Stimulated activated CD4-positive, alpha-beta T cell treated with anti-CD3 and anti-CD28 coated beads, Interleukin-2, amount 100 ng/mL, for 4 hours (primary cell): ENCODE measurements around the gene STK38L.

Experiments
- DNase-seq: peaks from one replicate; pipeline ENCODE4 v3.0.0-alpha.2; 2020; ENCODE audit warnings: low read depth

Gene STK38L

DNA sequence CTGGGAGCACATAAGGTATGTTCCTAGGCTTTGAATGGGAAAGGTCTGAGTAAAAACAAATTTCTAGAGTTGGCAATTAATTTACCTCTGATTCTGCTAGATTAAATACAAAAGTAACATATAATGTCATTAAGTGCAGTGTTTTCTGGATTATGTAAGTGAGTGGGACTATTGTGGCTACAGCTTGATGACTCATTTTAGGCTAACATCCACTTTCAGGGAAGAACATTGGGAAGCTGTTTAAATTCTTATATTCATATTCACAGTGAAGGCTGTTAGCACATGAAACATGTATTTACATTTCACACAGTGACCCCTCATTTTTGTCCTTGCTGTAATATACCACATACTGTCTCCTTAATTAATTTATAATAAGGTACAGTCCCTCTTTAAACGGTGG is 75.3 kb downstream of the STK38L start:
- DNase-seq = no peak

DNA sequence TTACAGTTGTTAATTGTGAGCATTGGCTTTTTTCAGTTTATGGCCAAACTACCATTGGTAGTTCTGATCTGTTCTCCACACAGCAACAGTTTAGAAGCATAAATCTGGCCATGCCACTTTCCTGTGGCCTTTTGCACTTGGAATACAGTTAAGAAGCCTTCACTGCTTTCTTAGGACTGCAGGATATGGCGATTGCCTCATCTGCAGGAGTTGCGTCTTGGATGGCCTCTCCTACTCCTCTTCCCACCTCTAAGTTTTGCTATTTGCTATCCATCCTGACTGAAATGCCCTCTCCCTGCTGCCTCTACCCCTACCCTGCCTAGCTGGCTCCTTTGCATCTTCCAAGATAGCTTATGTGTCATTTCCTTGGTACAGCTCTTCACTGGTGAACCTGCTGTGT is 75.8 kb downstream of the STK38L start:
- DNase-seq = no peak

DNA sequence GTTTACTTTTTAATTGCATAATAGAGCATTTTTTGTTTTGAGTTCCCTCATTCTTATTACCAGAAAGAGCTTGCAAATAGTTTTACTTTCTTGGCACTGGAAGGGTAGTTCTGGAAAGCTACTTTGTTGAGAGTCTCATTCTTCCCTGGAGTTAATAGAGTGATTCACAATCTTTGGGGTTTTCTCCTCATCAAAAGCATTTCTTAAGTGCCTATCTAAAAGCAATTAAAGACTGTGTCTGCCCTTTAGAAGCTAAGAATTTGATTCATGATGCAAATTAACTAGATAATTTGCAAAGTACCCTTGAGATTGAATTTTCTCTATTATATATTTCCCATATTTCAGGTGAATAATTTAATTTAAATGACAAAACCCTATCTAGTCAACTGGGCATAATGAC is 80.4 kb downstream of the STK38L start:
- no peak for DNase-seq

- no peak for DNase-seq
Measured at GRCh38 chr12:27330846-27331245, 86.8 kb downstream of the STK38L start.

DNA sequence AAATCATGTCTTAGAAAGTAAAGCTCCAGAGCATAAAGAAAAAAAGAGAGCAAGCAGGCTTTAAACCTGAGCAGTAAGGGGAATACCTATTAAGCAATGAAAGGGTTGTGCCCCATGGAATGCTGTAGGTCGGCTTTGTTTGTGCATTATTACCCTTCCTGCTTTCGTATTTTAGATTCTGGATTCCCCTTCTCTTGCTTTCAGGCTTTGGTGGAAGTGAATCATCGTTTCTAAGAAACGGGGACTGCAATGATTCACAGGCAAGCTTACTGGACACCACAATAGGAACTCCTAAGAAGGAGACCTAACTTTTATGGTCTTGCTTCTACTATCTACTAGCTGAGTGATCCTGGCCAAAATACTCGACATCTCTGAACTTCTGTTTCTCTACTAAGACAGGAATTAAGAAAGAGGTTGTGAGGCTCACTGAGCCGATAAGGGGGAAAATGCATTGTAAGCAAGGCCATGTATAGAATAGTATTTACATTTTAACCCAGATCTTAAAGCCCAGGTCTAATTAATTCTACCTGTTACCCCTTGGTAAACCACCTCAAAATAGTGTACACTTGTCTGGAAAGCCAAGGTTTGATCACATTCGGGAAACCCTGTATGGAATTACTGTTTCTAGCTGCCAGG is 87.3 kb downstream of the STK38L start:
- DNase-seq = peak; percentile 9

DNA sequence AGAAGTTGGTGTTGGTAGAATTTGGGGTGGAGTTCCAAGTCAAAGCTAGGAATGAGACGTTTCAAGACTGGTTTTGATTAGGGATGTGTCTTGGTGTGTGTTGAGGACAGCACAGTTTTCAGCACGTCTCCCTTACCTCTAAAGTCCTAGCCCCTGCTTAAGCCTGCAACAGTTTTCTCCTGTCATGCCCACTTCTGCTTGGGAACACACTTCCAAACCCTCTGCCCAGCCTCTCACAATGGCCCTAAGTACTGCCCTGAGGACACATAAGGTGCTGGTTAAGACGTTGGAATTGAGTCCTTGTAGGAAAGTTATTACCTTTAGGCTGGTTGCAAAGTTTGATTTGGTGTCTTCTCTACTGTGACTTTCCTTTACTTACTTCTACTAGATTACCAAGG is 87.8 kb downstream of the STK38L start:
- no peak for DNase-seq

DNA sequence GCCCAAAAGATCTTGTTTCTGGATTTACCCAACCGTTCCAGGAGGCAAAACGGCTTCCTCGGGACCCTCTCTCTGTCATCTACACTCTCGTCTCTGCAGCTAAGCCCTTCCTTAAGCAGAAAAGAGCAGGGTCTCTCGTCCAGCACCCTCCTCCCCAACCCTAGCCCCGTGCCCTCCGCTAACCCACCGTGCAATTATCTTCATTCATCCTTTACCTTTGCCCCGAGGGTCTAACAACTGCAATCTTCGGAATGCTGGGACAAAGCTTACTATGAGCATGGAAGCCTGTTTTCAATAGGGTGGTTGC is 88.3 kb downstream of the STK38L start:
- DNase-seq = no peak

DNA sequence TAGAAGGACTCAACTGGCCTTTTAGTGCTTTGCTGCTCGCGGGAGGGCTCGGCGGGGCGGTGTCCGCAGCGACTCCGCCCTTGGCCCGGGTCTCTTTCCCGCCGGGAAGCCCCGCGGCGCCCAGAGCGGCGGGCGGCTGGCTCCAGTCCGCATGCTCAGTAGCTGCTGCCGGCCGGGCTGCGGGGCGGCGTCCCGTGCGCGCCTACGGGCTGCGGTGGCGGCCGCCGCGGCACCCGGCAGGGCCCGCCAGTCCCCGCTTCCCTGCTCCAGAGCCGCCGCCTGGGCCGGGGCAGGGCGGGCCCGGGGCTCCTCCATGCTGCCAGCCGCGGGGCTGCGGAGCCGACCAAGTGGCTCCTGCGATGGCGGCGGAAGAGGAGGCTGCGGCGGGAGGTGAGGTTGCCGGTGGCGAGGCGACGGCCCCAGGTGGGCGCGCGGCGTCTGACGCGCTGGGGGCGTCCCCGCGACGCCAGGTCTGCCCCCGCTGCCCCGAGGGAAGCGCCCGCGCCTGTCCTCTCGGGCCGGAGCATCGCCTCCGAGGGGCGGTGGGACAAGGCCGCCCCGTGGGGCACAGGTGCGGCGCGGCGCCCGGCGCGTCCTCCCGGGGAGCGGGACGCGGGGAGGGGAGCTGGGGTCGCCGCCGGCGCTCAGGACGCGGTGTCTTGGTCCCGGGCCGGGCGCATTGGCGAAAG is 88.8 kb downstream of the STK38L start, which contains the start of gene BMAL2:
Gene BMAL2 (plus strand): TSS at position 123 of the 689 bp plus-strand sequence. CDS start 237 bp downstream, at position 360.
- DNase-seq = no peak

DNA sequence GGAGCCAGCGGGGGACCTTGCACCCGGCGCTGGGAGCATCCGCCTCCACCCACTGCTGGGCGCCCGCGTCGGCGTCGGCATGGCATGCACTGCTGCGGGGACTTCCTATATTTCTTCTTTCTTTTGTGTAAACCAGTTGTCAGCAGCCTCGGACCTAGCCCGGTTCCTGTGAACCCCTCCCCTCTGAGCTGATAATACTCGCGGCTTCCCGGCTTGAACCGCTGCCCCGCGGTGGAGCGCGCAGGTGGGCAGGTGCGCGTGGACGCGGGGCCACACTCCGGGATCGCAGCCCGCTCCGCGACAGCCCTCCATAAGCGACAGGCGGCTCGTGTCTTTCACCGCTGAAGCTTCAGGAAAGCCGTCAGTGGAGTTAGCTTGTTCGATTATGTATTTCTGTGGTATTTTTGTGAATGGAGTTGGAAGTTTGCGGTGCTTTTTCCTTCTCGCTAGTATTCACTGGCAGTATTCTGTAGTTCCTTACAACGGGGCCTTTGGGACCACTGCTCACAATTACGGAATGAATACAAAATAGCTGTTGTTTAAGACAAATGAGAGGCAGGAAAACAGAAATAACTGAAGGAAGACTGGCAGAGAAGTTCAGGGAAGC is 89.4 kb downstream of the STK38L start:
- peak; percentile 19 for DNase-seq

DNA sequence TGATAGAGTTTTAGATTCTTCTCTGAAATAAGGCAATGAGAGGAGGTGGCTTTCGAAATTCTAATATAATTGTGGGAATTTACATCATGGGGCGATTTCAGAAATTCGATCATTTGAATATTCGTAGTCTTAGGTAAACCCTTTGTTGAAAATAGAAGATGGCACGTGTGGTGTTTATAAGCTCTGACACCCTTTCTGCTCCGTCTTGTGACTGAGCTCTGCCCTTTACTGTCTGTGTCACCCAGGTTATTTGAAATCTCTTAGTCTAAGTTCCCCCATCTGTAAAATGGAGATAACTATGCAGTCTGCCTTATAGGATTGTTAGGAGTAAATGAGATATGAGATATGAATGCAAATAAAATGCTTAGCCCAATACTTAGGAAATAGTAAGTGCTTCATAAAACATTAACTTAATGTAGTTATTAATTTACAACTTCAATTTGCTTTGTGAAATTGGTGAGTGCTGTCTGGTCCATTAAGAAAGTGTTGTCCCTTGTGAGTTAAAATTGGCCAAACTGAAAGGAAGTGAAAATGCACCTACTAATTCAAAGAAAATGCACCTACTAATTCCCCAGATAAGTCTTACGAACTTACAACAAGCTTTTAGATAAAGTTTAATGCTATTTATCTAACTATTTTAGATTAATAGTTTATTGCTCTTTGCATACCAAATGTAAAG is 90.1 kb downstream of the STK38L start:
- no peak for DNase-seq

DNA sequence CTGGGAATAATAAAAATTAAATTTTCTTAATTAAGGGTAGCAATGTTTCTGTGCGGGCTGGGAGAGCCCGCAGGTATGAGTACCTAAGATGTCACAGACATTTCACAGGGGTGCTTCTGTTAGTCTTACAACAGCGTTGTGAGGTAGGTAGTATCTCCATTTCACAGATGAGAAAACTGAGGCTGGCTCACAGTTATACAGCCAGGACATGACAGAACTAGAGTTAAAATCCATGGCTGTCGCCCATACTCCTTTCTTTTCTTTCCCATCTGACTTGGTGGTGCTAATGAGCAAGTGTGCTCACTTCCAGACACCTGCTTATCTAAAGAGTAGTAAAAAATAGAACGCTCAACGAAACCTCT is 90.6 kb downstream of the STK38L start:
- no peak for DNase-seq

GRCh38 chr12:27335364-27336281 is 91.5 kb downstream of the STK38L start:
- DNase-seq = no peak

DNA sequence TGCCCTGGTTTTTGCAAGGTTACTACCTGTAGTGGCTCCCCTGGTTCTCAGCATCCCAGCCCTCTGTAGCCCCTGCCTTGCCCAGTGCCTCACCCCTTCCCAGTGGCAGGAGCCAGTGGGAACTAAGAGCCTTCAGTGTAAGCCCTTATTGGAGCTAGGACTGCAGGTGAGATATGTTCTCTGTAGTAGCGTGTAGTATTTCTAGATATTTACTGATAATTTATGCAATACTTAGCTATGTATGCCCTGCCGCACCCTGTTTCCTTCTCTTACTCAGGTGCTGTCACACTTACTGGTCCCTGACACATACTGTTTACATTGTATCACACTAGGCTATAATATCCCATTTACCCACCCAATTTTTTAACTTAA is 92.2 kb downstream of the STK38L start:
- DNase-seq = no peak

- DNase-seq = no peak
Measured at GRCh38 chr12:27337376-27337775, 93.3 kb downstream of the STK38L start.

- DNase-seq = no peak
Measured at GRCh38 chr12:27338473-27338872, 94.4 kb downstream of the STK38L start.

- no peak for DNase-seq
Measured at GRCh38 chr12:27340971-27341370, 96.9 kb downstream of the STK38L start.

DNA sequence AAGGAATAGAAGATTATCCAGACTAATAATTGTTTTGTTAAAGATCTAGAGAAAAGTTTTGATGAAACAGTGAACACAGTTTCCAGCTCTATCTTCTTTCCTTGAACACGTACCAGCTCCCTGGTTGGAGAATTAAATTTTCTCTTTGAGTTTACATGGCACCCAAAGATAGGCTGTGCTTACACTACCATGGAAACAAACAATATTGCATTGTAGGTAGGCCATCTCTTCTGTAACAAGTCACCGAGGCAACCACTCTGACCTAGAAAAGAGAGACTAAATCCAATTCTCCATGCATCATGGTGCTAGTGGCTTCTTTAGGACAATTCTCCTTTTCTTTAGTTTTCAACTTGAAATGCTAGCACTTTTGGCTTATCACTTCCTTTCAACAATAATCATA is 98.5 kb downstream of the STK38L start:
- no peak for DNase-seq

- DNase-seq = no peak
Measured at GRCh38 chr12:27343255-27344000, 99.3 kb downstream of the STK38L start.

GRCh38 chr12:27344246-27344645 is 100.2 kb downstream of the STK38L start:
- DNase-seq = no peak

DNA sequence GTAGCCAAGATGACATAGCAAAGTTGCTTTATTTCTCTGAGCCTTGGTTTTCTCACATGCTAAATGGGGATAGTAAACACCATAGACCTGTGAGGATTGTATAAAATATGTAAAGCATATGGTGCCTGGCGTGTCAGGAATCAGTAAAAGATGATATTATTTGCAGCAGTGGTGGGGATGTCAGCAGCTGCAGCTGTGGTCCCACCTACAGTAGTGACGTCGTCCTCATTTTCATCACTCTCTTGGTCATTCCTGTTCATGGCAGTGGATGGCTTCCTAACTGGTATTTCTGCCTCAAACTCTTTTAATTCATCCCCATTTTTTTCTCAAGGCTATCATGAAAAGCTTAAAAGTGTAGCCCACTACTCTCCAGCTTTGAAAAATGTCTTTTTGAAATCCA is 100.7 kb downstream of the STK38L start:
- no peak for DNase-seq

- no peak for DNase-seq
Measured at GRCh38 chr12:27345376-27345775, 101.3 kb downstream of the STK38L start.
